Osteocyte (in vitro differentiated cells): ENCODE results near the gene ZNF516. TPM values are rescaled to one million over a fixed set of nuclear protein-coding genes. Genes with fewer than 3 reads are reported as not detected.

Experiments
- DNase-seq: peaks from one replicate; pipeline ENCODE4 v3.0.0; 2021; ENCODE audit warnings: mixed read lengths; ENCODE audit not compliant: unreplicated experiment; ENCODE audit errors: extremely low spot score
- H3K27ac Mint-ChIP-seq: one replicate; pipeline ENCODE4 v1.8.0; 2021; ENCODE audit warnings: mild to moderate bottlenecking, mixed read lengths; ENCODE audit not compliant: unreplicated experiment
- H3K27me3 Mint-ChIP-seq: one replicate; pipeline ENCODE4 v1.8.0; 2021; ENCODE audit warnings: mixed read lengths; ENCODE audit not compliant: unreplicated experiment
- H3K36me3 Mint-ChIP-seq: one replicate; pipeline ENCODE4 v1.8.0; 2021; ENCODE audit warnings: mixed read lengths; ENCODE audit not compliant: unreplicated experiment
- H3K4me1 Mint-ChIP-seq: one replicate; pipeline ENCODE4 v1.8.0; 2021; ENCODE audit warnings: mixed read lengths; ENCODE audit not compliant: unreplicated experiment
- H3K4me3 Mint-ChIP-seq: one replicate; pipeline ENCODE4 v1.8.0; 2021; ENCODE audit warnings: mild to moderate bottlenecking, moderate library complexity, mixed read lengths; ENCODE audit not compliant: unreplicated experiment
- H3K9me3 Mint-ChIP-seq: one replicate; pipeline ENCODE4 v1.8.0; 2021; ENCODE audit warnings: mixed read lengths; ENCODE audit not compliant: unreplicated experiment
- total RNA-seq: library from RNA; stranded (reverse); gene quantifications from 2 replicates; pipeline ENCODE4 v1.2.1, GENCODE V29; 2021
- TF ChIP-seq, protein P1 (sequence below): fragments of 200-600 bp; sonication (generic); IDR thresholded peaks from 2 replicates; pipeline ENCODE4 v1.5.0; 2021; ENCODE audit warnings: antibody characterized with exemption, mild to moderate bottlenecking, moderate library complexity

Gene ZNF516
- total RNA-seq, 1 donor from 2014 or later, result 36.3 TPM

- peaks cover 11% of the 10 kb centered on the region for H3K4me1 Mint-ChIP-seq
- no peak for DNase-seq
- H3K4me3 Mint-ChIP-seq, result peak overlapping the region; percentile 76
- TF ChIP-seq, protein P1, sequence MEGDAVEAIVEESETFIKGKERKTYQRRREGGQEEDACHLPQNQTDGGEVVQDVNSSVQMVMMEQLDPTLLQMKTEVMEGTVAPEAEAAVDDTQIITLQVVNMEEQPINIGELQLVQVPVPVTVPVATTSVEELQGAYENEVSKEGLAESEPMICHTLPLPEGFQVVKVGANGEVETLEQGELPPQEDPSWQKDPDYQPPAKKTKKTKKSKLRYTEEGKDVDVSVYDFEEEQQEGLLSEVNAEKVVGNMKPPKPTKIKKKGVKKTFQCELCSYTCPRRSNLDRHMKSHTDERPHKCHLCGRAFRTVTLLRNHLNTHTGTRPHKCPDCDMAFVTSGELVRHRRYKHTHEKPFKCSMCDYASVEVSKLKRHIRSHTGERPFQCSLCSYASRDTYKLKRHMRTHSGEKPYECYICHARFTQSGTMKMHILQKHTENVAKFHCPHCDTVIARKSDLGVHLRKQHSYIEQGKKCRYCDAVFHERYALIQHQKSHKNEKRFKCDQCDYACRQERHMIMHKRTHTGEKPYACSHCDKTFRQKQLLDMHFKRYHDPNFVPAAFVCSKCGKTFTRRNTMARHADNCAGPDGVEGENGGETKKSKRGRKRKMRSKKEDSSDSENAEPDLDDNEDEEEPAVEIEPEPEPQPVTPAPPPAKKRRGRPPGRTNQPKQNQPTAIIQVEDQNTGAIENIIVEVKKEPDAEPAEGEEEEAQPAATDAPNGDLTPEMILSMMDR, result no peak
- no peaks in the 10 kb centered on the region for H3K36me3 Mint-ChIP-seq
- H3K27ac Mint-ChIP-seq, result no peak overlapping the region
- H3K27me3 Mint-ChIP-seq, result no peaks in the 10 kb centered on the region
- no peaks in the 10 kb centered on the region for H3K9me3 Mint-ChIP-seq
Observed at GRCh38 chr18:76496194-76496890, 1.3 kb upstream of the ZNF516 start.

DNA sequence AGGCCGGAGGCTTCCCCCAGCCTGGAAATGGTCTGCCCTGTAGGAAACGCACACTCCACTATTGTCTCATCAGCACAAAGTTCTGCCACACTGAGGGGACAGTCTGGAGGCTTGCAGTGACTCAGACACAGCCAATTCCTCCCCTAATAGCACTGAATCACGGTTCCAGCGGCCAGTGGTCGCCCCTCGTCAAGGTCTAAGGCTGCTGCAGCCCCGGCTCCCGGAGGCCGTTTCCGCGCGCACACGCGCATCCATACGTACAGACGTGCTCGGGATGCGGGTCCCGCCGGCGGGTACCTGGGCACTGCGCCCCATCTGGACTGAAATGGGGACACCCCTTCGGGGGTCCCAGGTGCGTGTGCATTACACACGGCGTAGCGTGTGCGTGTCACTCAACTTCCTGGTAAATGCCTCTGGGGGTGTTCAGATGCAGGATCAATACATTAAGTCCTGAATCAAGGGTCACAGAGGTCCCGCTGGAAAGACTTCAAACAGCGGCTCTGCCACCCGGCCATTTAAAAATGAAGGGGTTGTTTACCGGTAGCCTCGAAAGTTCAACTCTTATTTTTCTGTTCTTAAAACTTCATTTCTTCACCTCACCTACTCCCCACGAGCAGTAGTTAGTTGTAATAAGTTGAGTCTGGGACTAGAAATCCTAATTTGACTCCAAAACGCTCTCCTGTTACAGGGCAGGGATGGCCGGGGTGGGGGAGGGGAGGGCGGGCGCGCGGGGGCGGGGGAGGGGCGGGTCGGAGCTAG, 572 bp upstream of the ZNF516 start:
- TF ChIP-seq, protein P1, result no peak
- Mint-ChIP-seq H3K4me1 (peaks cover 14% of the 10 kb centered on the region), H3K27ac (peak overlapping the region; percentile 69), H3K36me3 (no peaks in the 10 kb centered on the region), H3K9me3 (no peaks in the 10 kb centered on the region), H3K27me3 (no peaks in the 10 kb centered on the region), H3K4me3 (peak overlapping the region; percentile 81)
- no peak for DNase-seq

- Mint-ChIP-seq H3K9me3 (no peaks in the 10 kb centered on the region), H3K36me3 (no peaks in the 10 kb centered on the region), H3K27me3 (no peaks in the 10 kb centered on the region), H3K27ac (peak overlapping the region; percentile 91), H3K4me3 (peak overlapping the region; percentile 91), H3K4me1 (peaks cover 26% of the 10 kb centered on the region)
- no peak for DNase-seq
- TF ChIP-seq, protein P1, result no peak
Observed at GRCh38 chr18:76494231-76495005, 624 bp downstream of the ZNF516 start.

GRCh38 chr18:76493213-76494161, 1.6 kb downstream of the ZNF516 start:
- Mint-ChIP-seq H3K36me3 (no peaks in the 10 kb centered on the region), H3K4me1 (peaks cover 35% of the 10 kb centered on the region), H3K9me3 (no peaks in the 10 kb centered on the region), H3K27ac (peak overlapping the region; percentile 91), H3K4me3 (peak overlapping the region; percentile 91), H3K27me3 (no peaks in the 10 kb centered on the region)
- no peak for DNase-seq
- TF ChIP-seq, protein P1, result no peak
